ENCODE results near the gene MSRB3. TPM values are rescaled to one million over a fixed set of nuclear protein-coding genes. Genes with fewer than 3 reads are reported as not detected.
"Not testable (repeated sequence)": the region's sequence is repeated elsewhere in the genome, so short reads cannot be mapped to it uniquely, and the experiment has no call there.

Gene MSRB3
- total RNA-seq, 1 experiment from 2014 or later, result 2.8 TPM

- DNase-seq, result no peak
- H3K4me3 ChIP-seq (ENCODE audit: insufficient read depth, low read depth, low read length), result no peak overlapping the region
These were observed 141.0 kb downstream of the MSRB3 start for GRCh38 chr12:65419284-65420072.

GRCh38 chr12:65420941-65421340 lies 142.5 kb downstream of the MSRB3 start:
- H3K4me3 ChIP-seq (ENCODE audit: insufficient read depth, low read depth, low read length), result no peak overlapping the region
- no peaks in the 10 kb centered on the region for H3K27me3 ChIP-seq (ENCODE audit: control insufficient read depth, insufficient read depth, low read length)
- H3K36me3 ChIP-seq (replicated peaks; ENCODE audit: control insufficient read depth, insufficient read depth, low read length), result no peaks in the 10 kb centered on the region
- DNase-seq, result no peak

More at GRCh38 chr12:65419284-65420072, 141.0 kb downstream of the MSRB3 start:
- Histone ChIP-seq H3K36me3 (replicated peaks; ENCODE audit: control insufficient read depth, insufficient read depth, low read length) (no peaks in the 10 kb centered on the region), H3K27me3 (ENCODE audit: control insufficient read depth, insufficient read depth, low read length) (no peaks in the 10 kb centered on the region)

GRCh38 chr12:65427646-65428045 lies 149.2 kb downstream of the MSRB3 start:
- Histone ChIP-seq H3K36me3 (replicated peaks; ENCODE audit: control insufficient read depth, insufficient read depth, low read length) (no peaks in the 10 kb centered on the region), H3K4me3 (ENCODE audit: insufficient read depth, low read depth, low read length) (no peak overlapping the region), H3K27me3 (ENCODE audit: control insufficient read depth, insufficient read depth, low read length) (no peaks in the 10 kb centered on the region)
- DNase-seq, result no peak

GRCh38 chr12:65430006-65430405 lies 151.5 kb downstream of the MSRB3 start:
- H3K27me3 ChIP-seq (ENCODE audit: control insufficient read depth, insufficient read depth, low read length), result no peaks in the 10 kb centered on the region
- DNase-seq, result no peak
- H3K36me3 ChIP-seq (replicated peaks; ENCODE audit: control insufficient read depth, insufficient read depth, low read length), result no peaks in the 10 kb centered on the region
- no peak overlapping the region for H3K4me3 ChIP-seq (ENCODE audit: insufficient read depth, low read depth, low read length)

- no peak for DNase-seq
- no peaks in the 10 kb centered on the region for H3K36me3 ChIP-seq (replicated peaks; ENCODE audit: control insufficient read depth, insufficient read depth, low read length)
- H3K27me3 ChIP-seq (ENCODE audit: control insufficient read depth, insufficient read depth, low read length), result no peaks in the 10 kb centered on the region
- no peak overlapping the region for H3K4me3 ChIP-seq (ENCODE audit: insufficient read depth, low read depth, low read length)
These were observed 152.3 kb downstream of the MSRB3 start for GRCh38 chr12:65430571-65431306.

- H3K27me3 ChIP-seq (ENCODE audit: control insufficient read depth, insufficient read depth, low read length), result no peaks in the 10 kb centered on the region
- H3K36me3 ChIP-seq (replicated peaks; ENCODE audit: control insufficient read depth, insufficient read depth, low read length), result no peaks in the 10 kb centered on the region
- DNase-seq, result no peak
- H3K4me3 ChIP-seq (ENCODE audit: insufficient read depth, low read depth, low read length), result no peak overlapping the region
These were observed 153.6 kb downstream of the MSRB3 start for GRCh38 chr12:65432114-65432513.

- DNase-seq, result no peak
- Histone ChIP-seq H3K36me3 (replicated peaks; ENCODE audit: control insufficient read depth, insufficient read depth, low read length) (no peaks in the 10 kb centered on the region), H3K4me3 (ENCODE audit: insufficient read depth, low read depth, low read length) (no peak overlapping the region), H3K27me3 (ENCODE audit: control insufficient read depth, insufficient read depth, low read length) (no peaks in the 10 kb centered on the region)
These were observed 154.2 kb downstream of the MSRB3 start for GRCh38 chr12:65432651-65433050.

GRCh38 chr12:65434737-65435136 lies 156.3 kb downstream of the MSRB3 start:
- no peak for DNase-seq
- no peak overlapping the region for H3K4me3 ChIP-seq (ENCODE audit: insufficient read depth, low read depth, low read length)
- H3K27me3 ChIP-seq (ENCODE audit: control insufficient read depth, insufficient read depth, low read length), result no peaks in the 10 kb centered on the region
- H3K36me3 ChIP-seq (replicated peaks; ENCODE audit: control insufficient read depth, insufficient read depth, low read length), result no peaks in the 10 kb centered on the region

- H3K27me3 ChIP-seq (ENCODE audit: control insufficient read depth, insufficient read depth, low read length), result no peaks in the 10 kb centered on the region
These were observed 164.6 kb downstream of the MSRB3 start for GRCh38 chr12:65443038-65443437.

GRCh38 chr12:65444996-65445395 lies 166.5 kb downstream of the MSRB3 start:
- H3K36me3 ChIP-seq (replicated peaks; ENCODE audit: control insufficient read depth, insufficient read depth, low read length), result no peaks in the 10 kb centered on the region
- H3K4me3 ChIP-seq (ENCODE audit: insufficient read depth, low read depth, low read length), result no peak overlapping the region
- H3K27me3 ChIP-seq (ENCODE audit: control insufficient read depth, insufficient read depth, low read length), result no peaks in the 10 kb centered on the region
- no peak for DNase-seq

More at GRCh38 chr12:65443038-65443437, 164.6 kb downstream of the MSRB3 start:
- no peak for DNase-seq
- Histone ChIP-seq H3K4me3 (ENCODE audit: insufficient read depth, low read depth, low read length) (no peak overlapping the region), H3K36me3 (replicated peaks; ENCODE audit: control insufficient read depth, insufficient read depth, low read length) (no peaks in the 10 kb centered on the region)

GRCh38 chr12:65446901-65447300 lies 168.4 kb downstream of the MSRB3 start:
- no peak overlapping the region for H3K4me3 ChIP-seq (ENCODE audit: insufficient read depth, low read depth, low read length)
- H3K36me3 ChIP-seq (replicated peaks; ENCODE audit: control insufficient read depth, insufficient read depth, low read length), result no peaks in the 10 kb centered on the region
- DNase-seq, result no peak
- no peaks in the 10 kb centered on the region for H3K27me3 ChIP-seq (ENCODE audit: control insufficient read depth, insufficient read depth, low read length)

GRCh38 chr12:65449400-65449799 lies 170.9 kb downstream of the MSRB3 start:
- DNase-seq, result no peak
- H3K36me3 ChIP-seq (replicated peaks; ENCODE audit: control insufficient read depth, insufficient read depth, low read length), result no peaks in the 10 kb centered on the region
- H3K4me3 ChIP-seq (ENCODE audit: insufficient read depth, low read depth, low read length), result no peak overlapping the region
- no peaks in the 10 kb centered on the region for H3K27me3 ChIP-seq (ENCODE audit: control insufficient read depth, insufficient read depth, low read length)

GRCh38 chr12:65450625-65451024 lies 172.1 kb downstream of the MSRB3 start:
- H3K27me3 ChIP-seq (ENCODE audit: control insufficient read depth, insufficient read depth, low read length), result no peaks in the 10 kb centered on the region
- no peak overlapping the region for H3K4me3 ChIP-seq (ENCODE audit: insufficient read depth, low read depth, low read length)
- no peaks in the 10 kb centered on the region for H3K36me3 ChIP-seq (replicated peaks; ENCODE audit: control insufficient read depth, insufficient read depth, low read length)
- no peak for DNase-seq

GRCh38 chr12:65454115-65454787 lies 175.8 kb downstream of the MSRB3 start:
- no peaks in the 10 kb centered on the region for H3K36me3 ChIP-seq (replicated peaks; ENCODE audit: control insufficient read depth, insufficient read depth, low read length)
- no peak for DNase-seq
- no peak overlapping the region for H3K4me3 ChIP-seq (ENCODE audit: insufficient read depth, low read depth, low read length)
- H3K27me3 ChIP-seq (ENCODE audit: control insufficient read depth, insufficient read depth, low read length), result no peaks in the 10 kb centered on the region

- H3K4me3 ChIP-seq (ENCODE audit: insufficient read depth, low read depth, low read length); H3K27me3 ChIP-seq (ENCODE audit: control insufficient read depth, insufficient read depth, low read length); H3K36me3 ChIP-seq (replicated peaks; ENCODE audit: control insufficient read depth, insufficient read depth, low read length); DNase-seq: not testable (repeated sequence)
These were observed 178.9 kb downstream of the MSRB3 start for GRCh38 chr12:65457341-65457740.

All from H7 (cell line).